ENCODE data around the gene GDF10. TPM values are rescaled to one million over a fixed set of nuclear protein-coding genes. Genes with fewer than 3 reads are reported as not detected.

Gene GDF10
- total RNA-seq, 1 experiment from 2014 or later: 0.20 TPM

DNA sequence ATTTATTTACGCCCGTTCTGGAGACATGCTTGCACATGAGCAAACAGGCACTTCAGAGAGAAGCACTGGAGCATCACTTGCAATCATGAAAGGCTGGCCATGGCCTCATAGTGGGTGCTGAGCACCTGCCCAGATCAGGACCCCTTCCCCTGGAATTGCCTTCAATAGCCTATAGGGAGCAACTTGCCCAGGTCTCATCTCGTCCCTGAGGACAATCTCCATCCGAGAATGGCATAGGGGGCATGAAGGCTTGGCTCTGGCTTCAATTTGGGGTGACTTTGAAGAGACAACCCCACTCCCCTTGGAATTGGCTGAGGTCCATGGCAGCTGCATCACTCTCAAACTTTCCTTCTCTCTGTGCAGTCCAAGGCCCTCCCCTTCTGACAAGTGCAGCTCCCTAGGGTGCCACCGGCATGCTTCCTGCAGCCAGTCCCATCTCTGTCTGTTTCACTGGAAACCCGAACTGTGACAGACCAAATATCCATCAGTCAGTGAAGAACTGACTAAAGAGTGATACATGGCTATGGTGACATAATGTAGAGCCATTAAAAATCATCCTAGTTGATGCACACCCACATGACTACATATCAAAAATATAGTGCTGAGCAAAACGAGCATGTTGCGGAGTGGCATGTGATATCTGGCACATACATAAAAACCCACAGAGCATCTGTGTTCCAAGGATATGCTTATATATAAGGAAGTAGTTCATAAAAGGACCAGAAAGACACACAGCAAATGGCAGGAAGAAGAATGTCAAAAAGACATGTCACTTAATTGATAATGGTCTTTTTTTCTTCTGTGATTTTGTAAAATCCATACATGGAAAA lies 34.7 kb downstream of the GDF10 start:
- no peak overlapping the region for H3K18ac ChIP-seq (ENCODE audit: insufficient read length, low read depth, low read length)
- no peak overlapping the region for H2AK5ac ChIP-seq (ENCODE audit: insufficient read length, low read length)
- H3K27ac Mint-ChIP-seq: no peak overlapping the region
- no peaks in the 10 kb centered on the region for H3K79me2 ChIP-seq (ENCODE audit: insufficient read depth, low read length)
- TF ChIP-seq, protein P1, sequence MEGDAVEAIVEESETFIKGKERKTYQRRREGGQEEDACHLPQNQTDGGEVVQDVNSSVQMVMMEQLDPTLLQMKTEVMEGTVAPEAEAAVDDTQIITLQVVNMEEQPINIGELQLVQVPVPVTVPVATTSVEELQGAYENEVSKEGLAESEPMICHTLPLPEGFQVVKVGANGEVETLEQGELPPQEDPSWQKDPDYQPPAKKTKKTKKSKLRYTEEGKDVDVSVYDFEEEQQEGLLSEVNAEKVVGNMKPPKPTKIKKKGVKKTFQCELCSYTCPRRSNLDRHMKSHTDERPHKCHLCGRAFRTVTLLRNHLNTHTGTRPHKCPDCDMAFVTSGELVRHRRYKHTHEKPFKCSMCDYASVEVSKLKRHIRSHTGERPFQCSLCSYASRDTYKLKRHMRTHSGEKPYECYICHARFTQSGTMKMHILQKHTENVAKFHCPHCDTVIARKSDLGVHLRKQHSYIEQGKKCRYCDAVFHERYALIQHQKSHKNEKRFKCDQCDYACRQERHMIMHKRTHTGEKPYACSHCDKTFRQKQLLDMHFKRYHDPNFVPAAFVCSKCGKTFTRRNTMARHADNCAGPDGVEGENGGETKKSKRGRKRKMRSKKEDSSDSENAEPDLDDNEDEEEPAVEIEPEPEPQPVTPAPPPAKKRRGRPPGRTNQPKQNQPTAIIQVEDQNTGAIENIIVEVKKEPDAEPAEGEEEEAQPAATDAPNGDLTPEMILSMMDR (conservative IDR thresholded peaks at IDR 0.05): no peak
- H2BK15ac ChIP-seq (ENCODE audit: low read depth, low read length): no peak overlapping the region
- H2BK20ac ChIP-seq (ENCODE audit: low read depth, low read length, poor library complexity, severe bottlenecking): no peak overlapping the region
- WGBS (ENCODE audit: extremely low coverage, insufficient read length, low lambda C conversion rate): no CpG with 5 or more reads among the region's 8 CpGs
- H3K27me3 Mint-ChIP-seq (ENCODE audit: low read depth): no peaks in the 10 kb centered on the region
- no peak overlapping the region for H2BK120ac ChIP-seq (ENCODE audit: low read depth, low read length, poor library complexity, severe bottlenecking)
- H2AFZ ChIP-seq (ENCODE audit: low read length): no peak overlapping the region
- no peak for DNase-seq
- H3K4ac ChIP-seq (ENCODE audit: low read depth, low read length): no peak overlapping the region
- no peaks in the 10 kb centered on the region for H3K79me1 ChIP-seq (ENCODE audit: insufficient read depth, low read depth, low read length, poor library complexity, severe bottlenecking)
- no peak overlapping the region for H3K9ac ChIP-seq (ENCODE audit: extremely low read depth, insufficient read length, low read length)
- no peak overlapping the region for H4K5ac ChIP-seq (ENCODE audit: insufficient read length, low read depth, low read length)
- H3K56ac ChIP-seq (ENCODE audit: insufficient read length, low read depth, low read length): no peak overlapping the region
- H3K4me3 Mint-ChIP-seq: no peak overlapping the region
- no peak overlapping the region for H3T11ph ChIP-seq (ENCODE audit: low read length)
- no peaks in the 10 kb centered on the region for H3K36me3 Mint-ChIP-seq (ENCODE audit: insufficient read depth in 1 of 3, low read depth in 3 of 3)
- H3K4me1 ChIP-seq (ENCODE audit: insufficient read depth, low read length): no peaks in the 10 kb centered on the region
- H3K4me1 Mint-ChIP-seq: peaks cover 2 to 3% of the 10 kb centered on the region in 2 experiments; a peak in 1 of 4 replicates
- H3K4me2 ChIP-seq (ENCODE audit: insufficient read depth, insufficient read length, low read length): no peak overlapping the region
- H4K8ac ChIP-seq (replicated peaks; ENCODE audit: insufficient read length, low read depth, low read length): no peak overlapping the region
- peaks cover 0 to 2% of the 10 kb centered on the region in 2 experiments; a peak in 1 of 5 replicates for H3K9me3 Mint-ChIP-seq
- no peaks in the 10 kb centered on the region for H3K27me3 ChIP-seq (ENCODE audit: insufficient read depth, low read length)
- no peak overlapping the region for H3K14ac ChIP-seq (ENCODE audit: insufficient read depth, low read length)
- no peak overlapping the region for H4K91ac ChIP-seq (ENCODE audit: insufficient read length, low read depth, low read length)
- no peak overlapping the region for H3K27ac ChIP-seq (ENCODE audit: insufficient read length, low read depth, low read length)
- H3K23ac ChIP-seq (ENCODE audit: insufficient read length, low read depth, low read length): no peak overlapping the region
- no peaks in the 10 kb centered on the region for H4K20me1 ChIP-seq (ENCODE audit: control insufficient read depth, insufficient read depth, insufficient read length)
- no peaks in the 10 kb centered on the region for H3K9me3 ChIP-seq (ENCODE audit: control insufficient read depth, low read depth, low read length)
- H3K23me2 ChIP-seq (ENCODE audit: insufficient read length, low read depth, low read length, poor library complexity, severe bottlenecking): no peaks in the 10 kb centered on the region
- no peak overlapping the region for H2BK5ac ChIP-seq (ENCODE audit: insufficient read length, low read length)
- no peak overlapping the region for H2BK12ac ChIP-seq (ENCODE audit: insufficient read length, low read depth, low read length)
